GM18907 (cell line): ENCODE results near the gene FAM193B.
A peak's percentile ranks its signal among the peaks of the same experiment; 100 is the strongest.

ENCODE experiments used
- ATAC-seq: cut with Tn5 transposase; IDR thresholded peaks from one replicate; pipeline ENCODE4 v1.9.1; 2021; ENCODE audit warnings: mild to moderate bottlenecking, moderate library complexity; ENCODE audit not compliant: unreplicated experiment

The FAM193B gene

DNA sequence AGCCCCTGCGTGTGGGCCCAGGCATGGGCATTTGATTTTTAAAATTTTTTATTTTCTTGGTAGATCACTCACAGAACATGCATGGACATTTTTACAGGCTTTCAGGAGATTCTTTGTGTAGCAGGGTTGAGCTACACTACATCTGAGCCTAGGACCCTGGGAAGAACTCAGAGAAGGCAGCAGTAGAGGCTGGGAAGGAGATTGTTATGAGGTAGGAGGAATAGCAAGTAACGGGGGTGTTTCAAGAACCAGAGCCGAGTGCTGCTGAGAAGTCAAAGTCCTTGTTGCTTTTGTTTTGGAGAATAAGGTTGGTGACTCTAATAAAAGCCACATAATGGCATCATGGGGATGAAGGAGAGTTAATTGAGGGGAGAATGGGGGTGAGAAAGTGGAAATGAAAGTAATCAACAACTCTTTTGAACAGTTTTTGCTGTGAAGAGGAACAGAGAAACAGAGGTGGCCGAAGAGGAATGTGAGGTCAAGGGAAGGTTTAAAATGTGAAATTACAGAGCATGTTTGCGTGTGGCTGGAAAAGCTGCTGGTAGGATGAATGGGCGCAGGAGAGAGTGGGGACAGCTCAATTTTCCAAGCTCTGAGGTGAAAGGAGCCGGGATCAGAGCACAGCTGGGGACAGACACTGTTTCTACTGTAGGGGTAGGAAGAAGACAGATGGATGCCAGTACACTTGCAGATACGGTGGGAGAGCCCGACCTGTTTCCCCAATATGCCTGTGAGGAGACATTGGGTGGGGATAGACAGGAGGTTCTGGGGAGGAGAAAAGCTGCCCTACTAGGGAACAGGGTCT, 52.3 kb downstream of the FAM193B start:
- no peak for ATAC-seq

DNA sequence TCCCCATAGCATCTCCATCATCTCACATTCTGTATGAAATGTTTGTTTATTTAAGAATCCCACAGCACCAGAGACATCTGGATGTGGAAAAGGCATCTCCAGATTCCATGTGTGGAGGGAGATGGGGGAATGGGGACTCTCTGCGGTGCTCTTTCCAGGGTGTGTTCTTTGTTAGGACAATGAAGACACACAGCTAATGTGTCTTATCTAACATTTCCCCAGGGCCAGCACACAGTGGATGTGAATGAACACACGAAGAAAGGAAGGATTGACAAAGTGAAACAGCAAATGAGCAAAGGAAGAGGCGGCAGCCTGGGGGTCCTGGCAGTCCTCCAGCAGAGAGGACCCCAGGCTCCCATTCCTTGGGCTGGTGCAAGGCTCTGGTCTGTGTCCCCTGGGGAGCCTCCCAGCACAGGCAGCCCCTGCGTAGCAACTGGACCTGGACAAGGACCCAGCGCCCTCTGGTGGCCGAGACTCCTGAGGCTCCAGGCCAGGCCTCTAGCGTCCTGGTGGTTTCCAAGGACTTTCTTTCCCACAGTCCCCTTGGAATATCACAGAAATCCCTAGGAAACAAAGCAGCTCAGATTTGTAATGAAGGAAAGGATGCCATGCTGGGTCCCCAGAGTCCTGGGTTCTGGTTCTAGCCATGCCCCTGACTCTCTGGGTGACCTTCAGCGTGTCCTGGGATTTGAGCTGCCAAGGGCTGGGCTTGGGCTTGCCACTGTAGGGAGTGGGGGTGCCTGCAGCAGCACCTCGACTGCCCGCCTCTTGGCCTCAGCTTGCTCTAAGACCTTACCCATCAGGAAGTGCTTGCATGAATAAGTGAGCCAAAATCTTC, 53.5 kb downstream of the FAM193B start:
- no peak for ATAC-seq

DNA sequence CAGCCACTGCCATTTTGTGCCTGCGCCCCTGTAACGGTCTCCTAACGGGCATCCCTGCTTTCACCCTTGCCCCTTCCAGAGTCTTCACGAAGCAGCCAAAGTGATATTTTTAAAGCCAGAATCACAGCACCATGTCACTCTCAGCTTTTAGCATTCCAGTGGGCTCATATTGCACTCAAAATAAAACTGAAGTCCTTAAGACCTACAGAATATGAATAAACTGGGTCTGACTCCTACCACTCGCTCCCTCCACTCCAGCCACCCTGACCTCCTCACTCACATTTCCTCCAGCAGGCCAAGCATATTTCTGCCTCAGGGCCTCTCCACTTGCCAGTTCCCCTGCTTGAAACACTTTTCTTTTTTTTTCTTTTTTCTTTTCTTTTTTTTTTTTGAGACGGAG, 54.5 kb downstream of the FAM193B start:
- no peak for ATAC-seq

DNA sequence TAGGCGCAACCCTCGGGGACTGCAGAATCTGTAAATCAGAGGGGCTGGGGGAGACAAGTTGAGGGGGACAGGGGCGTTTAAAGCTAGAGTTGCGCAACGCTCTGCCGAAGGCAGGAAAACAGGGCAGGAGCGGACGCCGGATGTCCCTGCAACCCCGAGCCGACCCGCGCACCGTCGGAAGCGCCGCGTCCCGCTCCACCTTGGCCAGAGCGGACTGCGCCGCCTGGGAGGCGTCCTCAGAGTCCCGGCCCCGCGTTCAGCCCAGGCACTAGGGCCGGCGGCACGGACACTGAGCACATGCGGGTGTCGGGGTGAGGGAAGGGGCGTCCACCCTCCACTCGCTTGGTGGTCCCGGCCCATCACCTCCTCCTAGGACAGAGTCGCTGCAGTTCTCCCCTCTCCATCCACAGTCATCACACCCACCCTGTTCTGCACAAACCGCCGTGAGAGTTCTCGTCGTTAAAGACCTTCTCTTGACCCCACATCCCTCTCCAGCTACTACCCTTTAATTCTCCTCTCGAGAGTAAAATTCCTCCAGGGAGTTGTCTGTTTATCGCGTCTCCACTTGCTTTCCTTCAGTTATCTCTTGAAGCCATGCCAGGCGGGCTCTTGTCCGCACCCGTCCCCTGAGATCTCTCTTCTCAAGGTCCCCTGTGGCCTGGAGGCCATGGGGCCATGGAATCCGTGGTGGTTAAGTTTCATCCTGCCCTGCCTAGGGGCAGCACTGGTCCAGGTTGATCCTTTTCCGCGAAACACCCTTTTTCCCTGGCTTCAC, 56.2 kb downstream of the FAM193B start:
- ATAC-seq, result peak; percentile 6

DNA sequence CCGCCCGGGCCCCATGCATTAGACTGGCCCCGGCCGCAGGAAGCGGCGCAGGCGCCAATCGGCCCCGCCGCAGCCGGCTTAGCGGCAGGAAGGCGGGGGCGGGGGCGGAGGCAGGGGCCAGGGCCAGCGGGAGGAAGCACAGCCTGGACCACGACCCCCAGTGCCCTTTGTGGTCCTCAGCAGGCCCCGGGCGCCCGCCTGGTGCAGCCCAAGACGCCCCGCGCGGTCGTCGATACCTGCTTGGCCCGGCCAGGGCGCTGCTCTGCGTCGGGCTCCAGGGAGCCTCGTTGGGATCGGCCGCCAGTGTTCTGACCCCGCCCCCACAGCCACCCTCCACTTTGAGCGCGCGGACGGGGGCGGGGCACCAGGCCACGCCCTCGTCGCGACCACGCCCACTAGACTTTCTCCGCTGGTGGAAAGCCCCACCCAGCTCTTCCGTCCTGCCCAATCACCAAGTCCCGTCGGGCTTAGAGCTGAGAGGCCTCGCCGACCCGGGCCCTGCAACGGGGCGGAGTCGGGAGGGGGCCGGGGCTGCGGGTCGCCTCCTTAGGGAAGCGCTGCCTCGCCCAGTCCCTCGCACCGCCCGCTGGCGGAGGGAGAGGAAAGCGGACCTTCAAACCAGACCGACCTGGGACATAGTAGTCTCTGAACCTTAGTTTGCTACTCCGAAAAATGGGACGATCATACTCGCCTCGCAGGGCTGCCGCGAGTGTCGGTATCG, 56.9 kb downstream of the FAM193B start, which contains the start of gene PDLIM7:
Gene PDLIM7, minus strand, starts transcription at position 313 of the 721 bp plus-strand sequence. CDS start 1,092 bp downstream, outside the sequence.
- ATAC-seq, result peak; percentile 73

DNA sequence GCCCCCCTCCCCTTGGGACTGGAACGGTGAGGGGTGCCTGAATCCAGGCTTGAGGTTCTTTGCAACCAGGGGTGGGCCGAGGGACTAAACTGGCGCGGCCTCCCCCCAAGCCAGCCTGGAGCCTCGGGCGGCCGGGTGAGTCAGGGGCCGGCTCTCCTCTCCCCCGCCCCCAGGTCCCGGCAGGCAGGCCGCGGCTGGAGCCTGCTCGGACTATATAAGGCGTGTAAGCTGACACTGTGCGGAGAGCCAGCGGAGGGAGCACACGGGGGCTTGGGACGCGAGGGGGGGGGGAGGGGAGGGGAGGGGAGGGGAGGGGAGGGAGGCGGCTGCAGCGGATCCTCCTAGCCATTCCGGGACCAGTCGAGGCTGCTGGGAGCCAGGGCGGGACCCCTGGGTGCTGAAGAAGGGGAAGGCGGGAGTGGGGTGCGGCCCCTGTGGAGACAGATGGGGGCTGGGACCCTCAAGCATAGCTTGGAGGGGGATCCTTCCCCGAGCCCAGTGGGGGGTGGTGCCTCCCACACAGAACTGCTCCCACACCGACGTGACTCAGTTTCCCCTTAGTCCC, 57.6 kb downstream of the FAM193B start:
- no peak for ATAC-seq

DNA sequence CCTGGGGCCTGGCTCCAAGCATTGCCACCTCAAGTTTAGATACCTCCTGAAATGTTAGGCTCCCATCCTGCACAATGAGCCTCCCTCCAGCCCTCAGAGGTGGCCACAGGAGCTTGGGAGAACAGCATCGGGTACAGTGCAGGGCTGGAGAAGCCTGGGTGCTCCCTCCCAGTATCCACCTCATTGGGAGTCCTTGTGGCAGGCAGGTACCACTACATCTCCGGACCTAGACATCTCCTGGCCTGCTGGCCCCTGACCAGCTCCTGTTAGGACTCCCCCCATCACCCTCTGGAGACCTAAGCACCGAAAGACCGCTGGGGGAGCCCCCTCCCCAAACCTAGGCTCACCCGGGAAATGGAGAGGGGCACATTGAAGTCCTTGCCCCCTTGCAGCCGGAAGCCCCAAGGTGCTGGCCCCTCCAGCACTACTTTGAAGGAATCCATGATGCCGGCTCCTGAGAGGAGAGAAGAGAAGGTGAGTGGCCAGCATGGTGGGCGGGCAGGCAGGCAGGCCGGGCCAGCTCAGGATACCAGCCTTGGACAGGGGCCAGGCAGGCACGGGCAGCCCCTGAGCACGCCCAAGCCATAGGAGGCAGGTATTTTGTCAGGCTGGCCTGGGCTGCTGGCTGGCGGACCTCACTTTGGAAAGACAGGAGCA, 58.2 kb downstream of the FAM193B start:
- no peak for ATAC-seq

DNA sequence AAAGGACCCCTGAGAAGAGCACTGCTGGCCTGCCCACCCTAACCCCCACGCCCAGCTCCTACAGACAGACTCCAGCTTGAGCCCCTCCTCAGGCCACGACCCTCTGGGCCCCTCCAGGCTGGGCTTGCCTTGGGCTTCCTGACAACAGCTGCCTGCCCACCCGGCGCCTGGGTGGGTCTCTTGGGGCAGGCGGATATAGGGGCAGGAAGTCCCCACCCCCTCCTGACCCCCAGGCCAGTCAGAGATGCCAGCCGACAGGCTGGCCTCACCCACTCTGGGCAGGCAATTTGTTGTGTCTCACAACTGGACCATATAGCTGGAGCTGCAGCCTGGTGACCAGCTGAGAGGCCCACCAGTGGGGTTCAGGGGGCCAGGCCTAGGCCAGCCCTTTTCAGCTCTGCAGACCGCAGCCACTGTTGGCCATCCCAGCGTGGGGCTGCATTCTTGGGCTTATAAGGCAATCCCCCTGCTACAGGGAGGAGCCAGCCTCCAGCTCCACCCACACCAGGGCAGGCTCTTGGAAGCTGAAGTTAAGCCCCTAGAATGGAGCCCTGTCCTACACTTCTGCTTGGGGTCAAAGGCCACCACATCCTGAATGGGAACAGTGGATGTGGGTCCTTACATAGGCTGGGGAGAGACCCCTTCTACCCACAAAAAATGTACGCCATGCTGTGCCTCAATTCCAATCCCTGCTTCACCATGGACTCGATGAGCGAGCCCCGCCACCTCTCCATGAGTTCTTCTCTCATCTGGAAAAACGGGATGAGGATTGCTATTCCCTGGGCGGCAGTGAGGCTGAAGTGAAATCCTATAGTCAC, 58.9 kb downstream of the FAM193B start:
- ATAC-seq, result no peak

DNA sequence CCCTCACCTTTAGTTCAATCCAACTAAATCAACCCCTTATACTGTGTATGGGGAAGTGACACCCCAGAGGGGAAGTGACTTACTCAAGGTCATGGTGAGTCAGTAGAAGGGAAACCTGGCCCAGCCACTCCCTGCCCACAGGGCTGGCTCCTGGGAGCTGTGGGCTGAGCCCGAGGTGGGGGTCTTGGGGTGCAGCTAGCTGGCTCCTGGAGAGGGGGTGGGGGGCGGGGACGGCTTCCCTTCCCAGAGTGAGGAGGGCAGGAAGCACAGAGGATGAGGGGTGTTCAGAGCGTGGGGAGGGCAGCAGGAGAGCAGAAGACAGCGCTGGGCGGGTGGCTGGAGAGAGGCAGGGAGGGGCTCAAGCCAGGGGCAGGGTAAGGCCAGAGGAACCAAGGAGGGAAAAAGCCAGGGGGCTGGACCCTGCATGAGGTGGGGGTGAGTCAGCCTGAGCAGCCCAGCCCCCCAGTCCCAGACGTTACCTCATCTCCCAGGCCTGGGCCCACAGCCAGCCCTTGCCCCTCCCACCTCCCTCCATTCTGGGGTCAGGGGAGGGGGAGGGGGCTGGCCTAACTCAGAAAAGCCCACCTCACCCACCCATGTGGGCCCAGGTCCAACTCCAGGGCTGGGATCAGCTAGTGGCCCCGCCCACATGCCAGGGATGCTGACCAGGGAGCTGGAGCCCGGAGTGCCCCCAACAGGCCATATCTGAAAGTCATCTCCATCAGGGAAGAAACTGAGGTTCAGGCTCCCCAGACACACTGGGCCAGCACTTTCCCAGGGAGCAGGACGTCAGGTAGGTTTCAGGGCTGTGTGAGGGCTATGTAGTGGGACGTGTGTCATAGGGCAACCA, 59.8 kb downstream of the FAM193B start:
- ATAC-seq, result no peak

DNA sequence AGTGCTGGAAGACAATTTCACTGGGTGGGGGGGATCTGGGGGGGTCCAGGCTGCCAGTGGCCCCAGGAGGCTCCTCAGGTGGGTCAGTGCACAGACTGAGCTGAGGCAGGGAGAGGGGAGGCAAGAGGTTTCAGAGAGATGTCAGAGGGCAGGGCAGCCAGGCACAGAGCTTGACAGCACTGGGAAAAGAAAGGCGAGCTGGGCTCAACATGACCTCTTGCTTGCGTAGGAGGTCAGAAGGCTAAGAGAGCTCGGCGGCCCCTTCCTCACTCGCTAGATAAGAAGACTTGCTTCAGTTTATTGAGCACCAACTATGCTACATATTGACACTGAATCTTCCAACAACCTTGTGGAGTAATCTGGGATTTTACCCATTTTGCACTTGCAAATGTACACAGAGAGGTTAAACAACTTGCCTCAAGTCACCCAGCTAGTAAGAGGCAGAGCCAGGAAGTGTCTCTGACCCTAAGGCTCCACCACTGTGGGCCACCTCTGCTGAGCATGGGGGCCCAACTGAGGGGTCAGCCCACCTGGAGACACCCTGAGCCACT, 60.5 kb downstream of the FAM193B start:
- no peak for ATAC-seq

DNA sequence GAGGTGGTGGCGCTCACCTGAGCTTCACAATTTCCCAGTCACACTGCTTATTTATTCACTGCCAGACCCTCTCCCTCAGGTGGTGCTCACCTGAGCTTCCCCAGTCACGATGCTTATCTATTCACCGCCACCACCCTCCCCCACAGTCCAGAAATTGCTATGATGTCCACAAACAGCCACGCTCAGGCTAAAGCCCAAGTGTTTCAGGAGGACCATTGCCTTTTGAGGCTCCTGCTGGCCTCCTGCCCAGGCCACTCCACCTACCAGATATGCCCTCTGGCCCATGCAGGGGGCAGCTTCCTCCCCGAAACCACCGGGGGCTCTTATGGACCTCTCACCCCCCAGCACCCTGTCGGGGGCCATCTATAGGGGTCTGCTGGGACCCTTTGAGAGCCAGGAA, 61.5 kb downstream of the FAM193B start:
- ATAC-seq, result no peak

DNA sequence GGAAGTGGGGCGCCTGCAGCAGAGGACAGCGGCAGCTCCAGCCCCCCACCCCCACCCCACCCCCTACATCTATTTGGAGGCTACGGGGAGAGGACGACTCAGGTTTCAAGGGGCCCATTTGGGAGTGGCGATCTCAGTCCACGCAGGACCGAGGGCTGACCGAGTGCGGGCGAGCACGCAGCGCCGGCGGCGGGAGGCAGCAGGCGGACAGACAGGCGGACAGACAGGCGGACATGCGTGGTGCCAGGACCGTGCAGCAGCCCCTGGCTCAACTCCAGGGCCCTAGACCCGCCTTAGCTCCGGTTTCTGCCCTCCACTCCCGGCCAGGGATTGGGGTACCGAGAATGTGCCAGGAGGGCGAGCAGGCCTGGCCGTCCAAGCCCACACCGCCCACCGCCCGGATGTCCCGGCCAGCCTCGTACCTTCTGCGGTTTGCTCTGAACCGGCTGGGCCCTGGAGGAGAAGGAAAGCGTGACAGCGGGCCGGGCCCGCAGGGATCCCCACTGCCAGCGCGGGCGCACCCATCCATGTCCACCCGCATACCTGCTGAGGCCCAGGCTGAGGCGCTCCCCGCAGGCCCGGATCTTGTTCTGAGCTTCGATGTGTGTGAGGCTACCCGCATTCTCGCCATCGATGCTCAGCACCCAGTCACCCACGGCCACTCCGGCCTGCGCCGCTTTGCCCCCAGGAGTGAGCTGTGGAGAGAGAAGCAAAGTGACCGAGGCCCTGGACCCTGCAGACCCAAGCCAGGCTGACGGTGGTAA, 62.2 kb downstream of the FAM193B start:
- no peak for ATAC-seq

DNA sequence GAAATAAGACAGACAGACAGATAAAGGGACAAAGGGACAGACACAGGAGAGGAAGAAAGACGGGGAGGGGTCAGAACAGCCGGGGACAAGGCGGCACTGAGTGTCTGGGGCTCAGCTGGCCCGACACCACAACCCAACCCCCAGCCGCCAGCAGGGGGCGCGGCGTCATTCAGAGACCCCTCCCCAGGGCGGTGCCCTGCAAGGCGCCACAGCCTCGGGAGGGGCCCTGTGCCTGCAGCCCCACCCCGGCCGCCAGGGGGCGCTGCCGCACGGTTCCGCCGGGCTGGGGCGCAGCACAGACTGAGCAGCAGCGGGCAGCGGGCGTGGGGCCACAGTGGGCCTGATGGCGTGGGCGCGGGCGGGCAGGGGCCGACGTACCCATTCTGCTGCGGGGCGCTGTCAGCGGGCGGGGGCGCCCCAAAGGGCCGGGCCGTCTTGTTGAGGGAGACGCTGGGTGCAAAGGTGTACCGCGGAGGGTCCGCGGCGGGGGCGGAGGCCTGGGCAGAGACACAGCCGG, 62.9 kb downstream of the FAM193B start:
- no peak for ATAC-seq

DNA sequence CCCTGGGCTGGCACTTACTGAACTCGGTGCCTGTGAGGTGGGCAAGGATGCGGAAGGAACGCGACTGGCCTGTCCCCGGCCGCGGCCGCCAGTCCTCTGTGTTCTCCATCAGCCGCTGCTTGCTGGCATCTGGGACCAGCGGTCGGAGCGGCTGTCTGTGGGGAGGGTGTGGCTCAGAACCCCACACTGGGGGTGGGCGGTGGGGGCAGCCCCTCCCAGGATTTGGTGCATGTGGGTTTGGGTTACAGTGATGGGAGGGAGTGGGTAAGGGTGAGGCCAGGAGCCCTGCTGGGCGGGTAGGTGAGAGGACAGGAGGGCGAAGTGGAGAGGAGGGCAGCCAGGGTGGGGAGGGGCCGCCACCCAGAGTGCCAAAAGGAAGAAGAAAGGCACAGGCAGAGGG, 63.4 kb downstream of the FAM193B start:
- ATAC-seq, result no peak

DNA sequence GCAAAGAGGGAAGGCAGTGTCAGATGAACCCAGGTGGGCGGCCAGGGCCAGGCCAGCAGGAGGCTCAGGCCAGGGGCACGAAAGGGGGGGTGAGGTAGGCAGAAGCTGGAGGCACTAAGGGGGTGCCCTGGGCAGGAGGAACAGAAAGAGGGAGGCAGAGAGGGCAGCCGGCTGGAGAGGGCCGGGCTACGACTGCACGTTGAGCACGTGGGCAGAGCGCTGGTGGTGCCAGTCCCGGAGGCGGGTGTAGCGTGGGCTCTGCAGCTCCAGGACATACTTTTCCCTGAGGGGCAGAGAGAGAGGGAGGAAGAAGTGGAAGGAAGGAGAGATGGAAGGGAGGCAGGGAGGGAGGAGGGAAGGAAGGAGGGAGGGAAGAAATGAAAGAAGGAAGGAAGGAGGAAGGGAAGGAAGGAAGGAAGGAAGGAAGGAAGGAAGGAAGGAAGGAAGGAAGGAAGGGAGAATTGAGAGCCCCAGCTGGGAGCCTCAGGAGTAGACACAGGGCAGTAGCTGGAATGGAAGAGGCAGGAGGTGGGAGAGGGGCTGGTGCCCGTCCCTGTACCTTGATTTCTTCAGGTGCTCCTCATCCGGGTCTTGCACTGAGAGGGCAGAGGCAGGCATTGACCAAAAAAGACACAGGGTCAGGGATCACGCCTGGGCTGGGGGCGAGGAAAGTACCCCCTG, 63.9 kb downstream of the FAM193B start:
- no peak for ATAC-seq

DNA sequence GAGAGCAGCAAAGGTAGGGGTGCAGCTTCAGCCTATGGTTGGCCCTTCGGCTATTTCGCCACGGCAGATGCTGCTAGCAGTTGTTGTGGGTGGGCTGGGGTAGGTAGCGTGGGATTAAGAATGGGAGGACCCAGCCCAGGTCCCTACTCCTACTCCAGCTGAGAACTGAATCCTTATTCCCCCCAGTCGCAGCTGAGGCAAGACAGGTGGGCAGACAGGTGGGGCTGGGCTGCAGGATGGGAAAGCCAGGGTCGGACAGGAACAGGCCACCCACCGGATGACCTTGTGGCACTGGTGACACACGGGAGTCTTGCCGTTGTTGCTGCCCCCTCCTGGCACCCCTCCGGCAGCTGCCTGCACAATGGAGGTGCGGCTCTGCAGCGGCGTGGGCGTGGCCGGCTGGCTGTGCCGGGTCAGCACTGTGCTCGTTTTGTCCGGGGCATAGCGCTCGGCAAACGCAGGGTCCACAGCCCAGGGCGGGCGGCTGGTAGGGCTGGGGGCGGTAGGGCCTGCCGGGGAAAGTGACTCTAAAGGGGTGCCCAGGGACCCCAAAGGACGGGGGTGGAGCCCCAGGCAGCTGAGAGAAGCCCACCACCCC, 65.1 kb downstream of the FAM193B start:
- no peak for ATAC-seq
